Gastroesophageal sphincter (tissue), 4 donors: ENCODE measurements around the gene TANC1. TPM values are rescaled to one million over a fixed set of nuclear protein-coding genes. Genes with fewer than 3 reads are reported as not detected.

ENCODE experiments used
- ATAC-seq: fragments of 150-250 bp; one replicate; pipeline ENCODE4 v1.9.1; 2016; ENCODE audit warnings: mild to moderate bottlenecking, moderate library complexity
- H3K27ac ChIP-seq, 4 donors: fragments of 200-600 bp; sonication (generic) in 3 of 4; 1 replicate in 3 of 4; 2 replicates in 1 of 4; pipeline ENCODE4 v1.5.1; 2016 to 2019
- H3K27me3 ChIP-seq: fragments of 200-600 bp; sonication (generic); one replicate; pipeline ENCODE4 v1.5.1; 2019
- H3K36me3 ChIP-seq, 2 donors: fragments of 200-600 bp; sonication (generic); one replicate each; pipeline ENCODE4 v1.5.1; 2019; ENCODE audit warnings: control low read depth in 1 of 2
- H3K4me1 ChIP-seq, 3 donors: fragments of 200-600 bp; sonication (generic); 1 replicate in 2 of 3; 2 replicates in 1 of 3; pipeline ENCODE4 v1.5.1; 2016 to 2019; ENCODE audit warnings: control low read depth in 2 of 3
- H3K4me3 ChIP-seq, 2 donors: fragments of 200-600 bp; sonication (generic); one replicate each; pipeline ENCODE4 v1.5.1; 2019; ENCODE audit warnings: mild to moderate bottlenecking in 1 of 2, moderate library complexity in 1 of 2
- H3K9me3 ChIP-seq, 3 donors: fragments of 200-600 bp; sonication (generic); one replicate each; pipeline ENCODE4 v1.5.1; 2017 to 2019; ENCODE audit warnings: control low read depth in 2 of 3
- EP300 ChIP-seq: sonication (generic); formaldehyde crosslinking; IDR thresholded peaks from one replicate; pipeline ENCODE4 v1.6.1; 2017; ENCODE audit warnings: antibody characterized with exemption, mild to moderate bottlenecking
- POLR2A ChIP-seq, 2 donors: fragments of 450-650 bp; IDR thresholded peaks; one replicate each; pipeline ENCODE4 v1.6.1; 2017; ENCODE audit warnings: antibody characterized with exemption in 2 of 2, mild to moderate bottlenecking in 2 of 2, moderate library complexity in 1 of 2
- POLR2AphosphoS5 ChIP-seq: sonication (generic); formaldehyde crosslinking; IDR thresholded peaks from one replicate; pipeline ENCODE4 v1.6.1; 2017; ENCODE audit warnings: antibody characterized with exemption
- WGBS, 2 donors: methylation state at CpG; one replicate each; pipeline ENCODE4 v1.1.5; 2018; ENCODE audit warnings: low coverage in 1 of 2; 5-methylcytosine and 5-hydroxymethylcytosine counted together
- total RNA-seq, 4 donors: library from RNA; depleted of rRNA; stranded (reverse); fragments of >200 nt; gene quantifications; one replicate each; pipeline ENCODE4 v1.1.0, GENCODE V29; 2016
- TF ChIP-seq, protein P1 (sequence below), 4 experiments: fragments of 200-600 bp in 2 of 4; fragments of 450-650 bp in 2 of 4; sonication (generic) in 1 of 4; IDR thresholded peaks; one replicate each; pipeline ENCODE4 v1.5.1; 2017 to 2019; ENCODE audit warnings: antibody characterized with exemption in 4 of 4, mild to moderate bottlenecking in 2 of 4, moderate library complexity in 2 of 4

Gene TANC1
- total RNA-seq, 4 donors from 2014 or later = 37.4 to 66.5 (median 46.0) TPM

DNA sequence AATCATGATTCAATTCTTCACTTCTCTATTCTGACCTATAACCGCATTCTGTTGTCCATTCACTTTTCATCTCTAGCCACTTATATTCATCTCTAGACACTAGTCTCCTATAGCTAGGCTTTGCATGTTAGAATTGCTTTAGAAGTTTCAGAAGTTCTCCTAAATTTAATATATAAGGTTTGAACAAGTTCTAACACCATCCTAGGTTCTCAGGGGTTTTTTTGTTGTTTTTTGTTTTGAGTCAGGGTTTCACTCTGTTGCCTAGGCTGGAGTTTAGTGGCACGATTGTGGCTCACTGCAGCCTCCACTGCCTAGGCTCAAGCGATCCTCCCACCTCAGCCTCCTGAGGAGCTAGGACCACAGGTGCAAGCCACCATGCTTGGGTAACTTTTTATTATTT, 298.1 kb downstream of the TANC1 start:
- peaks cover 0 to 12% of the 10 kb centered on the region in 2 donors for H3K36me3 ChIP-seq
- peaks cover 0 to 10% (median 0%) of the 10 kb centered on the region in 3 donors for H3K4me1 ChIP-seq
- ATAC-seq = no peak
- TF ChIP-seq POLR2AphosphoS5 = no peak
- TF ChIP-seq POLR2A (IDR thresholded peaks at IDR 0.05) = no peak
- TF ChIP-seq, protein P1, sequence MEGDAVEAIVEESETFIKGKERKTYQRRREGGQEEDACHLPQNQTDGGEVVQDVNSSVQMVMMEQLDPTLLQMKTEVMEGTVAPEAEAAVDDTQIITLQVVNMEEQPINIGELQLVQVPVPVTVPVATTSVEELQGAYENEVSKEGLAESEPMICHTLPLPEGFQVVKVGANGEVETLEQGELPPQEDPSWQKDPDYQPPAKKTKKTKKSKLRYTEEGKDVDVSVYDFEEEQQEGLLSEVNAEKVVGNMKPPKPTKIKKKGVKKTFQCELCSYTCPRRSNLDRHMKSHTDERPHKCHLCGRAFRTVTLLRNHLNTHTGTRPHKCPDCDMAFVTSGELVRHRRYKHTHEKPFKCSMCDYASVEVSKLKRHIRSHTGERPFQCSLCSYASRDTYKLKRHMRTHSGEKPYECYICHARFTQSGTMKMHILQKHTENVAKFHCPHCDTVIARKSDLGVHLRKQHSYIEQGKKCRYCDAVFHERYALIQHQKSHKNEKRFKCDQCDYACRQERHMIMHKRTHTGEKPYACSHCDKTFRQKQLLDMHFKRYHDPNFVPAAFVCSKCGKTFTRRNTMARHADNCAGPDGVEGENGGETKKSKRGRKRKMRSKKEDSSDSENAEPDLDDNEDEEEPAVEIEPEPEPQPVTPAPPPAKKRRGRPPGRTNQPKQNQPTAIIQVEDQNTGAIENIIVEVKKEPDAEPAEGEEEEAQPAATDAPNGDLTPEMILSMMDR (IDR thresholded peaks at IDR 0.05) = no peak
- no peak for TF ChIP-seq EP300
- H3K27me3 ChIP-seq = no peaks in the 10 kb centered on the region
- H3K4me3 ChIP-seq = no peak overlapping the region
- no peak overlapping the region for H3K27ac ChIP-seq
- 96 to 97% methylated on average over 3 of the region's 3 CpGs for WGBS, 2 donors
- H3K9me3 ChIP-seq = no peaks in the 10 kb centered on the region

DNA sequence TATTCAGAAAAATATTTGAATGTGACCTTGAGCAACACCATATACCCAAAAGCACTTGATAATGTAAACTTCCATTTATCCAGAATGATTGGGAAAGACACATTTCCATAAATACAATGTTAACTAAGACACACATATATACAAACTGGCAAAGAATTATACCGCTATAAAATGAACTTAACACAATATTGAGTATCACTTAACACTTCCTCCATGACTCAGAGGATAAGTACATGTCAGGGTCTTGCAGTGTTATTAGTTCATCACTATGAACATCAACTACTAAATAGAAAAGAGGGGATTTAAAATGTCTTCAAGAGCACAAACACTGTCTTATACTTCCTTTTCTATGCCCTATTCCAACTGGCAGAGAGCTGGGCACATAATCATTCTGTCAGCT, 299.5 kb downstream of the TANC1 start:
- ATAC-seq = no peak
- WGBS, 2 donors = 65 to 82% methylated on average over 1 of the region's 1 CpG
- TF ChIP-seq, protein P1 (IDR thresholded peaks at IDR 0.05) = no peak
- TF ChIP-seq EP300 (no peak), POLR2A (IDR thresholded peaks at IDR 0.05) (no peak), POLR2AphosphoS5 (no peak)
- Histone ChIP-seq H3K36me3 (peaks cover 0 to 12% of the 10 kb centered on the region in 2 donors), H3K27me3 (no peaks in the 10 kb centered on the region), H3K9me3 (no peaks in the 10 kb centered on the region), H3K4me3 (no peak overlapping the region), H3K27ac (no peak overlapping the region), H3K4me1 (peaks cover 0 to 10% (median 0%) of the 10 kb centered on the region in 3 donors)

DNA sequence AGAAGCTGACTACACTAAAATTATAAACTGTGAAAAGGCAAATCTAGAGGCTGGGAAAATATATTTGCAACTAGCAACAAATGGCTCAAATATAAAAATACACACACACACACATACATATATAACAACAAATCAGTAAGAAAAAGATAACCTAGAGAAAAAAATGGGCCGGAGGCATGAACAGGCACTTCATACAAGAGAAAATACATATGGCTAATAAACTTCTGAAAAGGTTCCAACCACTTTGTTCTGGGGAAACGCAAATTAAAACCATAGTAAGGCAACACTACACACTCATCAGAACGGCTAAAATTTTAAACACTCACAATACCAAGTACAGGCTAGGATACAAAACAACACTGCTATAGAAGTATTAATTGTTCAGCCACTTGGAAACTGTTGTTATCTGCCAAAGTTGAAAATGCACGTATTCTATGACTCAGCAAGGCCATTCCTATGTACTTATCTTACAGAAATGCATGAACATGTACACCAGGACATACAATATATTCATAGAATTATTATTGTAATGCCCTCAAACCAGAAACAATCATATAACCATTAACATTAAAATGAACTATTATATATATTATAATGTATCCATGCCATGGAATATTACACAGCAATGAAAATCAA, 302.4 kb downstream of the TANC1 start:
- no peaks in the 10 kb centered on the region for H3K9me3 ChIP-seq
- WGBS, 2 donors = 96 to 97% methylated on average over 3 to 4 of the region's 4 CpGs
- H3K27me3 ChIP-seq = no peaks in the 10 kb centered on the region
- no peak overlapping the region for H3K27ac ChIP-seq
- no peak overlapping the region for H3K4me3 ChIP-seq
- TF ChIP-seq POLR2A (IDR thresholded peaks at IDR 0.05) = no peak
- TF ChIP-seq, protein P1 (IDR thresholded peaks at IDR 0.05) = no peak
- no peak for TF ChIP-seq POLR2AphosphoS5
- TF ChIP-seq EP300 = no peak
- H3K4me1 ChIP-seq = peaks cover 0 to 10% (median 0%) of the 10 kb centered on the region in 3 donors
- H3K36me3 ChIP-seq = peaks cover 0 to 26% of the 10 kb centered on the region in 2 donors
- no peak for ATAC-seq

GRCh38 chr2:159272156-159272555, 303.7 kb downstream of the TANC1 start:
- no peak for ATAC-seq
- TF ChIP-seq EP300 (no peak), POLR2AphosphoS5 (no peak), POLR2A (IDR thresholded peaks at IDR 0.05) (no peak)
- TF ChIP-seq, protein P1 (IDR thresholded peaks at IDR 0.05) = no peak
- Histone ChIP-seq H3K27ac (no peak overlapping the region), H3K4me3 (no peak overlapping the region), H3K9me3 (no peaks in the 10 kb centered on the region), H3K27me3 (no peaks in the 10 kb centered on the region), H3K36me3 (peaks cover 0 to 32% of the 10 kb centered on the region in 2 donors), H3K4me1 (peaks cover 0 to 10% (median 0%) of the 10 kb centered on the region in 3 donors)
- 79 to 88% methylated on average over 5 of the region's 5 CpGs for WGBS, 2 donors

DNA sequence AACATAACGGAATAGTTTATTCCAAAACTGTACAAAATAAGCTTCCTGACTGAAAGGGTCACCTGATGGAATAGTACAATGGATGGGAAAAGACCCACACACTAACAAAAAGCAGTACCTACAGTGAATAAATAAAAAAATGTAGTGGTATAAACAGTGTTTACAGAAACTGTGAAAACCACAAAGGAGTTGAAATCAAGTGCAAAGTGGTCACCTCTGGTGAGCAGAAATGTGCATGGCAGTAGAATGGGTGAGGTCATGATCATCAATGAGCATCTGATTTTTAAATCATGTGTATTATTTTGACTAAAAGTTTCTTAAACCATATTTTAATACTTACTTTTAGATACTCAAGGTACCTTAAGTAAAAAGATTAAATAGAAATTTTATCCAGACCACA, 306.7 kb downstream of the TANC1 start:
- no peak overlapping the region for H3K4me3 ChIP-seq
- no peaks in the 10 kb centered on the region for H3K27me3 ChIP-seq
- no peaks in the 10 kb centered on the region for H3K4me1 ChIP-seq
- H3K9me3 ChIP-seq = no peaks in the 10 kb centered on the region
- peaks cover 0 to 43% of the 10 kb centered on the region in 2 donors for H3K36me3 ChIP-seq
- no peak overlapping the region for H3K27ac ChIP-seq
- no peak for ATAC-seq
- 89 to 92% methylated on average over 1 of the region's 1 CpG for WGBS, 2 donors
- TF ChIP-seq, protein P1 (IDR thresholded peaks at IDR 0.05) = no peak
- TF ChIP-seq POLR2AphosphoS5 = no peak
- no peak for TF ChIP-seq POLR2A (IDR thresholded peaks at IDR 0.05)
